HUDEP-2 (cell line): ENCODE measurements around the gene NDOR1.
A peak's percentile ranks its signal among the peaks of the same experiment; 100 is the strongest.

Experiments
- DNase-seq, 76 experiments: peaks; one replicate each; lab custom pipeline; 2025; ENCODE audit not compliant: unreplicated experiment in 76 of 76; lab: John Stamatoyannopoulos, UW

Gene NDOR1

GRCh38 chr9:137180491-137180890, 25.0 kb upstream of the NDOR1 start:
- DNase-seq = no peak

- no peak for DNase-seq
Observed at GRCh38 chr9:137181680-137182079, 23.8 kb upstream of the NDOR1 start.

GRCh38 chr9:137182836-137183235, 22.7 kb upstream of the NDOR1 start:
- DNase-seq = no peak

- DNase-seq = no peak
Observed at GRCh38 chr9:137183980-137184595, 21.4 kb upstream of the NDOR1 start.

GRCh38 chr9:137184881-137185660, 20.4 kb upstream of the NDOR1 start:
- DNase-seq = no peak

GRCh38 chr9:137185921-137186320, 19.6 kb upstream of the NDOR1 start:
- DNase-seq = no peak

GRCh38 chr9:137186385-137186784, 19.1 kb upstream of the NDOR1 start:
- peak in 63 of 76 experiments; percentile 10 to 78 (median 54) for DNase-seq

- DNase-seq = no peak
Observed at GRCh38 chr9:137187386-137187785, 18.1 kb upstream of the NDOR1 start.

GRCh38 chr9:137188086-137188489, 17.4 kb upstream of the NDOR1 start:
- DNase-seq = no peak

- peak in 74 of 76 experiments; percentile 36 to 96 (median 88) for DNase-seq
Observed at GRCh38 chr9:137188490-137189296, 16.8 kb upstream of the NDOR1 start, which contains the start of the genes ANAPC2 and SSNA1. Gene ANAPC2 (minus strand): TSS chr9:137188560. CDS start chr9:137188532, 28 bp downstream. Gene SSNA1 (plus strand): TSS chr9:137188676. CDS start chr9:137188727, 51 bp downstream.

GRCh38 chr9:137189297-137190295, 15.9 kb upstream of the NDOR1 start:
- peak in 1 of 76 experiments; percentile 62 for DNase-seq

- DNase-seq = peak in 17 of 76 experiments; percentile 11 to 51 (median 26)
Observed at GRCh38 chr9:137190315-137190856, 15.1 kb upstream of the NDOR1 start.

GRCh38 chr9:137191245-137191644, 14.3 kb upstream of the NDOR1 start:
- DNase-seq = no peak

- DNase-seq = no peak
Observed at GRCh38 chr9:137191691-137192447, 13.6 kb upstream of the NDOR1 start.

- no peak for DNase-seq
Observed at GRCh38 chr9:137192448-137192780, 13.1 kb upstream of the NDOR1 start.

- DNase-seq = no peak
Observed at GRCh38 chr9:137192859-137193258, 12.6 kb upstream of the NDOR1 start.

- no peak for DNase-seq
Observed at GRCh38 chr9:137193771-137194170, 11.7 kb upstream of the NDOR1 start.

- DNase-seq = no peak
Observed at GRCh38 chr9:137194388-137194787, 11.1 kb upstream of the NDOR1 start.

- no peak for DNase-seq
Observed at GRCh38 chr9:137194909-137195308, 10.6 kb upstream of the NDOR1 start.
